ENCODE data around the gene HTR7. TPM values are rescaled to one million over a fixed set of nuclear protein-coding genes. Genes with fewer than 3 reads are reported as not detected.

The HTR7 gene
- total and polyA plus RNA-seq, 2 of the 8 experiments (the other 6 are each of a cell fraction or from before 2014, with no cell fraction given), result 22.9 to 24.6 TPM

GRCh38 chr10:90701428-90701827 is 156.4 kb downstream of the HTR7 start:
- H4K20me1 ChIP-seq (replicated peaks in 1 of 2; ENCODE audit: control insufficient read depth in 1 of 2, insufficient read depth in 2 of 2, low read length in 2 of 2), result no peaks in the 10 kb centered on the region
- no peak overlapping the region for H3K56ac ChIP-seq (replicated peaks; ENCODE audit: insufficient read length, low read depth, low read length)
- no peak overlapping the region for H2BK15ac ChIP-seq (ENCODE audit: low read length)
- no peak overlapping the region for H2AFZ ChIP-seq (ENCODE audit: low read length)
- DNase-seq (ENCODE audit: low read depth in 1 of 2, low spot score in 2 of 2) (no peak), FAIRE-seq (no peak)
- no peak overlapping the region for H4K5ac ChIP-seq (ENCODE audit: insufficient read length, low read depth, low read length)
- H3K4me2 ChIP-seq (ENCODE audit: insufficient read depth in 1 of 2, low read depth in 2 of 2, low read length in 2 of 2), result no peak overlapping the region
- H2BK120ac ChIP-seq (replicated peaks; ENCODE audit: low read depth, low read length), result no peak overlapping the region
- H3K27ac ChIP-seq (ENCODE audit: low read depth, low read length), result no peak overlapping the region
- ChIA-PET POLR2A (ENCODE audit: partially characterized antibody) (no interaction called here), CTCF (ENCODE audit: partially characterized antibody) (no interaction called here)
- no peak overlapping the region for H3K4ac ChIP-seq (replicated peaks; ENCODE audit: insufficient read length, low read depth, low read length)
- H3K9me3 ChIP-seq (ENCODE audit: insufficient read depth in 2 of 2, low read depth in 1 of 2, low read length in 1 of 2), result no peaks in the 10 kb centered on the region
- H3K18ac ChIP-seq (ENCODE audit: extremely low read depth, low read length), result no peak overlapping the region
- no peak overlapping the region for H2BK5ac ChIP-seq (ENCODE audit: low read depth, low read length)
- H3K23me2 ChIP-seq (ENCODE audit: low read depth, low read length), result no peaks in the 10 kb centered on the region
- no peak overlapping the region for H4K91ac ChIP-seq (replicated peaks; ENCODE audit: insufficient read length, low read length)
- no peak overlapping the region for H2BK20ac ChIP-seq (ENCODE audit: low read length)
- no peak overlapping the region for H3K4me3 ChIP-seq (ENCODE audit: extremely low read depth in 1 of 4, insufficient read depth in 2 of 4, low read depth in 3 of 4, low read length in 4 of 4)
- H3K79me1 ChIP-seq (ENCODE audit: low read depth, low read length), result no peaks in the 10 kb centered on the region
- H3K23ac ChIP-seq (ENCODE audit: insufficient read length), result no peak overlapping the region
- H3K79me2 ChIP-seq (ENCODE audit: control insufficient read depth in 1 of 2, insufficient read depth in 2 of 2, low read length in 2 of 2), result no peaks in the 10 kb centered on the region
- no peak overlapping the region for H2AK5ac ChIP-seq (ENCODE audit: low read depth, low read length)
- H3K9ac ChIP-seq (replicated peaks in 1 of 4; ENCODE audit: extremely low read depth in 1 of 4, low read depth in 3 of 4, low read length in 3 of 4), result no peak overlapping the region
- no peak overlapping the region for H3K14ac ChIP-seq (ENCODE audit: insufficient read length)
- H2BK12ac ChIP-seq (ENCODE audit: low read depth, low read length), result no peak overlapping the region
- H3K4me1 ChIP-seq (replicated peaks in 1 of 4; ENCODE audit: control insufficient read depth in 3 of 4, insufficient read depth in 4 of 4, low read length in 3 of 4), result no peaks in the 10 kb centered on the region
- H4K8ac ChIP-seq (ENCODE audit: extremely low read depth, insufficient read depth, low read length), result no peak overlapping the region
- H3K36me3 ChIP-seq (ENCODE audit: control insufficient read depth in 2 of 4, insufficient read depth in 4 of 4, low read length in 3 of 4), result no peaks in the 10 kb centered on the region
- H3K27me3 ChIP-seq (replicated peaks in 1 of 4; ENCODE audit: control insufficient read depth in 3 of 4, extremely low read depth in 1 of 4, insufficient read depth in 3 of 4, low read length in 3 of 4), result peaks cover 0 to 1% (median 0%) of the 10 kb centered on the region in 4 experiments; a peak in 1 of 7 replicates
- no peak for TF ChIP-seq RNF2 (IDR thresholded peaks at IDR 0.05; ENCODE audit: borderline replicate concordance, low read depth, low read length, missing control alignments, poor library complexity, severe bottlenecking)
